GM19468 (cell line): Measurements from ENCODE around the gene CLIC1.

Source experiments
- ATAC-seq: cut with Tn5 transposase; IDR thresholded peaks from one replicate; pipeline ENCODE4 v1.9.1; 2021; ENCODE audit warnings: mild to moderate bottlenecking, moderate library complexity, moderate number of reproducible peaks; ENCODE audit not compliant: unreplicated experiment; ENCODE audit errors: extremely low read depth

CLIC1 gene

GRCh38 chr6:31736021-31736767 is at the start of gene CLIC1:
TSS of gene CLIC1 (minus strand) at chr6:31736530. CDS start at chr6:31736300, 230 bp downstream.
- ATAC-seq = peak; percentile 2

GRCh38 chr6:31785475-31785874 is 49.1 kb upstream of the CLIC1 start:
- no peak for ATAC-seq

GRCh38 chr6:31784098-31784925 is 48.0 kb upstream of the CLIC1 start:
- no peak for ATAC-seq

GRCh38 chr6:31782126-31782855 is 46.0 kb upstream of the CLIC1 start:
- ATAC-seq = no peak

GRCh38 chr6:31781244-31782125 is 45.2 kb upstream of the CLIC1 start:
- ATAC-seq = no peak

- ATAC-seq = no peak
Observed at GRCh38 chr6:31780507-31781243, 44.3 kb upstream of the CLIC1 start.

GRCh38 chr6:31779908-31780307 is 43.6 kb upstream of the CLIC1 start:
- no peak for ATAC-seq

- no peak for ATAC-seq
Observed at GRCh38 chr6:31778999-31779885, 42.9 kb upstream of the CLIC1 start.

GRCh38 chr6:31778193-31778592 is 41.9 kb upstream of the CLIC1 start:
- ATAC-seq = no peak

- no peak for ATAC-seq
Observed at GRCh38 chr6:31777667-31778050, 41.3 kb upstream of the CLIC1 start.

- no peak for ATAC-seq
Observed at GRCh38 chr6:31776989-31777666, 40.8 kb upstream of the CLIC1 start, which contains the start of gene VWA7. TSS of gene VWA7 (minus strand) at chr6:31777328. CDS start at chr6:31776779, 549 bp downstream.

GRCh38 chr6:31776485-31776988 is 40.2 kb upstream of the CLIC1 start:
- ATAC-seq = no peak

- no peak for ATAC-seq
Observed at GRCh38 chr6:31775633-31776484, 39.5 kb upstream of the CLIC1 start.

- ATAC-seq = no peak
Observed at GRCh38 chr6:31775184-31775583, 38.9 kb upstream of the CLIC1 start.

GRCh38 chr6:31771992-31772358 is 35.6 kb upstream of the CLIC1 start:
- ATAC-seq = no peak

- ATAC-seq = no peak
Observed at GRCh38 chr6:31770860-31771259, 34.5 kb upstream of the CLIC1 start.
